Stimulated activated CD4-positive, alpha-beta T cell treated with anti-CD3 and anti-CD28 coated beads, Interleukin-2, amount 100 ng/mL, for 48 hours (primary cell): ENCODE results near the gene MGST2.
"Not testable (repeated sequence)": the region's sequence is repeated elsewhere in the genome, so short reads cannot be mapped to it uniquely, and the experiment has no call there.

Experiments
- DNase-seq, 2 donors: peaks; one replicate each; pipeline ENCODE4 v3.0.0-alpha.2; 2020

The MGST2 gene

DNA sequence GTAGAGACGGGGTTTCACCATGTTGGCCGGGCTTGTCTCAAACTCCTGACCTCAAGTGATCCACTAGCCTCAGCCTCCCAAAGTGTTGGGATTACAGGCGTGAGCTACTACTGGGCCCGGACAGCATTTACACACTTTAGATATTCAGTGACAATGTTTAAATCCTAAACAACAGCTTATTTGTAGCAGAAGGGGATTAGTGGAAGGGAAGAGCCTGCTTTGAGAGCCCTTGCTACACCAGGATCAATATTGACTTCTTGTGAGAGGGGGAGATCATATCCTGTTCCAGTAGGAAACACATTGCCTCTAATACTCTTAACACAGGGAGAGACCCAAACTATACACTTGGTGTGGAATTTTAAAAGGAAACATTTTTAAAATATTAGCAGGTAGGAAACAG, 7.1 kb downstream of the MGST2 start:
- DNase-seq: no peak

- DNase-seq: no peak
Observed at GRCh38 chr4:139674875-139675550, 9.4 kb downstream of the MGST2 start.

GRCh38 chr4:139675651-139676050, 10.0 kb downstream of the MGST2 start:
- no peak for DNase-seq

DNA sequence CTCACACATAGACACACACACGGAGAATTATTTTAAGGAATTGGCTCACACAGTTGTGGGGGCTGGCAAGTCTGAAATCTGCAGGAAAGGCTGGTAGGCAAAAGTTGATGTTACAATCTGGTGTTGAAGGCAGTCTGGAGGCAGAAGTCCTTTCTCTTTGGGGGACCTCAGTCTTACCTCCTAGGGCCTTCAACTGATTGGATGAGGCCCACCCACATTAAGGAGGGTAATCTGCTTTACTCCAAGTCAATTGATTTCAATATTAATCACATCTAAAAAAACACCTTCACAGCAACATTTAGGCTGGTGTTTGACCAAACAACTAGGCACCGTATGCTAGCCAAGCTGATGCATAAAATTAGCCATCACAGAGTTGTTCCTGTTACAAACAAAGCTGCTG, 10.7 kb downstream of the MGST2 start:
- DNase-seq: no peak

- DNase-seq: no peak
Observed at GRCh38 chr4:139676913-139677585, 11.4 kb downstream of the MGST2 start.

DNA sequence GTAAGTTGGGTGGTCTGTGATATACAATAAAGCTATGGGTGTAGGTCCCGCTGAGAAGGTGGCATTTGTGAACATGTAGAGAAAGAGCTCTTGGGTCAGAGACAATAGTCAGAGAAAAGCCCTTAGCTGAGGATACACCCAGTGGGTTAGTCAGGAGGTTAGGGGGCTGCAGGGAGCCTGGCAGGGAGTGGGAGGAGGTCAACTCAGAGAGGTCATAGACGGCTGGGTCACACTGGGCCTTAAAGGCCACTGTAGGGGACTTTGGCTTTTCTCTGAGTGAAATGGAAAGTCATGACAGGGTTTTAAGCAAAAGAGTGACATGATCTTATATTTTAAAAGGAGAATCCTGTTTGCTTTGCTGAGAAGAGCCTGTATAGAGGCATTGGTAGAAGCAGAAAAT, 16.7 kb downstream of the MGST2 start:
- DNase-seq: no peak

GRCh38 chr4:139682741-139683151, 17.1 kb downstream of the MGST2 start:
- DNase-seq: no peak

GRCh38 chr4:139684351-139684750, 18.7 kb downstream of the MGST2 start:
- DNase-seq: no peak

DNA sequence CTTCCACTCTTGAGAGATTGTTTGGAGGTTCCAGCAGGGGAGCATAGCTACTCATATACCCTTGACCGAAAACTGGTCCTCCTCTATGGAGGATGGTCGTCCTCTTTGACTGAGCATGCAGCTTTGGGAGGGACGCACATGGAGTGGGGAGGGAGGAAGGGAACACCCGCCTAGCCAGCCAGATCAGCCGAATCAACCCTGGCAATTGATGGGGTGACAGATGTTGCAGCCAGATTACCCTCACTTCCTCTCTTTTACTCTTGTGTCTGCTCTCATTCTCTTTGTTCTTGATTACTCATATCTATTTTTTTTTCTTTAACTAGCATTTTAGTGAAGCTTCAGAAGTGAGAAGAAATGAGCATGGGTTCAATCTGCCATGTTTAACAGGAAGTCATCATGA, 19.6 kb downstream of the MGST2 start:
- no peak for DNase-seq

DNA sequence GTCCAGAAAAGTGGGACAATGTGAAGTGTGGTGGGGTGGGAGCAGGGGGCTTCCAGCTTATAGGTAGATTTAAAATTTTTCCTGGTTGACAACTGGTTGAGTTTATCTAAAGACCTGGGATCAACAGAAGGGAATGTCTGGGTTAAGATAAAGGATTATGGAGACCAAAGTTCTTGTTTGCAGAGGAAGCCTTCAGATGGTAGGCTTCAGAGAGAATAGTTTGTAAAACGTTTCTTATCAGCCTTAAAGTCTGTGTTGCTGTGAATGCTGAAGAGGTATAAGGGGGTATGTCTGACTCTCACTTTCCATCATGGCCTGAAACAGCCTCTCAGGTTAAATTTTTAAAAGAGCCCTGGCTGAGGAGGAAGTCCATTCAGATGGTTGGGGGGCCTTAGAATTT, 20.5 kb downstream of the MGST2 start:
- no peak for DNase-seq

- DNase-seq: no peak
Observed at GRCh38 chr4:139686988-139687387, 21.4 kb downstream of the MGST2 start.

DNA sequence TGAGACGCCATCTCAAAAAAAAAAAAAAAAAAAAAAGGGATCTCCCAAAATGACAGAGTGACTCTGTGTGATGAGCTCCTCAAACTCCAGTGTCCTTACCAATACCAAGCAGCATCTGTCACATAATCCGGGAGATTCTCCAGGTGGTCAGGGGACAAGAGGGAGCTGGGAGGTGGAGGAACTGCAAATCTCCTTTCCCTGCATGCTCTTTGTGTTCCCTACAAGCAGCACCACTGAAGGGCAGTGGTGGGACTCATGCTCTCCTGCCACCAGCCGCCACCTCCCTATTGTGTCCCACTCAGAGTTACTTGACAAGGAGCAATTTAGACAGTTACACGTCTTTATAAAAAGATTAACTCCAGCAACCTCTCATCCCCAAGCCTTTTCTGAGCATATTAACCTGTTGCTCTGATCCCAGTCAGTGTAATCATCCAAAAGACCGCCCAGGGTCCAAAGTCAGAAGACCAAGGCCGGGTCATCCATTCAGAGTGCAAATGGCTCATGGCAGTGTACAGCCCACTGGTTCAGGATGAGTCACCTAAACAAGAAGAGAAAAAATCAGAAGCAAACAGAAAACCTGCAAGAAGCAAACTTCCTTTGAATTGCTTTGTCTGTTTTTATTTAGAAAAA, 23.6 kb downstream of the MGST2 start:
- no peak for DNase-seq

DNA sequence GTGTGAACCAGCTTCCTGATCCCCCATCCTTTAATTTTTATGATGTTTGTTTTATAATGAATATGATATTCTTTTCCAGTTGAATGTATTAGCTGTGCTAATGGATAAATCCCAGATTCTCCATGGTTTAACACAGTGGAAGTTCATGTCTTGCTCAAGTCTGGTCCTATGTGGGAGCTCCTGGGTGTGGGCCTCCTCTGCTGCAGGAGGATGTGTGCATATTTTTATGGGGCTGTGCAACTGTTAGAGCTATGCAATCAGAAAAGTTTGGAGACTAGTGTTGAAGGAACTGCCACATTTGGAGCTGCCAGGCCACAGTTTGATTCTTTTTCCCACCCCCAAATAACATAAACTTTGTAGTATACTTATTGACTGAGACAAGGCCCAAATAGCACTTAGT, 24.8 kb downstream of the MGST2 start:
- DNase-seq: no peak

GRCh38 chr4:139692309-139693012, 26.8 kb downstream of the MGST2 start:
- DNase-seq: no peak

GRCh38 chr4:139694522-139695107, 29.0 kb downstream of the MGST2 start:
- DNase-seq: no peak

DNA sequence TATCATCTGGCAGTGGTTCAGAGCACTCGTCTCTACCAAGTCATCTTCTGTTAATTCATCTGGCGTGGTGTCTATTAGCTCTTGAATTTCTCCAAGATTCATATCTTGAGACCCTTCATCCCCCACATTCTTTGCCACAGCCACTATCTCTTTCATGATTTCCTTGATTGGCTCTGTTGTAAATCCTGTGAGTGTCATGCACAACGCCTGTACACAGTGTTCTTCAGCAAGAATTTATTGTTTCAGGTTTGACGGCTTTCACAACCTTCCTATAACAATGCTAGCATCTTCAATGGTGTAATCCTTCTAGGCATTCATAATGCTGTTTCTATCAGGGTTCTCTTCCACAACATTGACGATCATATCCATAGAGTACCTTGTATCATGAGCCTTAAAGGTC, 30.9 kb downstream of the MGST2 start:
- no peak for DNase-seq

GRCh38 chr4:139698167-139698925, 32.7 kb downstream of the MGST2 start:
- DNase-seq: not testable (repeated sequence)

DNA sequence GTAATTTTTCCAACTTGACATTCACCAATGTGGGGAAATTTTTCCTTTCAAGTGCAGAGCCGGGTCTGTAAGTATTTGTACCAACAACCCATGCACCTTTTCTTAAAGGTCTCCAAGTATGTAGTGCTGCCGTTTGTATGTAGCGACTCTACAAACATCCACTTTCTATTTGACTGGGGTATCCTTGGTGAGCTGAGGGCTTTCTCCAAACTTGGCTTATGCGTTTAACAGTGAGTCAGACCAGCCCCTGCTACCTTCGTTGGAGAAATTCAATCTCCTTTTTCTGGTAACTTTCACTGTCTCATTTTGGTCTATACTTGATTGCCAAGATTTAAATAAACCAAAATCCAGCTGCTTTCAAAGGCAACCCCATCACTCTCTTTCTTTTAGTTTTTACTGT, 34.9 kb downstream of the MGST2 start:
- DNase-seq: no peak

DNA sequence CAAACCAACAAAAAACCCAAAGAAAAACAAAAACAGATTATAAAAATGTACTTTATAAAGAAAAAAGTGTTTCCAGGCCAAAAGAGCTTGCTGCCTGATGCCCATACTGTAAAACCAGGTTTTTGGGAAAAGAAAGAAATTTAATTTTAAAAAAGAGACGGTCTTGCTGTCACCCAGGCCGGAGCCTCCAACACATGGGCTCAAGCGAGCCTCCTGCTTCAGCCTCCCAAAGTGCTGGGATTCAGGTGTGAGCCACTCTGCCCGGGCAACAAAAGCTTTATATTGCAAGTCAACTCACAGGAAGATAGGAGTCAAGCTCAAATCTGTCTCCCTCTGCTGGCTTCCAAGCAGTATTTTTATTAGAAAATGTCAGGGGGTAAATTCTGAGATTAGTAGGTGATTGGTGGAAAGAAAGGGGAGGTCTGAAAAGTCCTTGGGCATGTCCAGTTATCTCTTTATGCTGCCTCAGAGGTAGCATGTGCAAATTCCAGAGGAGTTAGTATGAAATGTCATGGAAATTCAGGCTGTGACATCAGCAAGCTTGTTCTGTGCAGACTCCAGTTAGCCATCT, 39.4 kb downstream of the MGST2 start:
- no peak for DNase-seq

- DNase-seq: no peak
Observed at GRCh38 chr4:139709660-139710059, 44.0 kb downstream of the MGST2 start.

DNA sequence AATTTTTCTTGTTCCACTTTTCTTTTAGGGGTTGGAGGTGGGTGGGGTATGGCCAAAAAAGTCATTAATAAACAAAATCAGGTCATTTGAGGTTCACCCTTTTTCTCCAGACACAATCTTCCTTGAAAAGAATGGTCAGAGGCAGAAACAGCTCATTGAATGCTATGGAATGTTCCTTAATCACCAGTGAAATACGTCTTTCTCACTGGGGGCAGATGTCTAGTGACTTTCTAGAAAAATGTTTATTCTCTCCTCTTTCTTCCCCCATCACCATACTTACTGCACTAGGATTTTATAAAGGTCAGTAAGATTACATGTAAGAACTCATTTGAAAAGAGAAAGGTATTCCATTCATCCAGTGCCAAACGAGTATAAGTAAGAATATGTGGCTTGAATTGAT, 44.5 kb downstream of the MGST2 start:
- no peak for DNase-seq

DNA sequence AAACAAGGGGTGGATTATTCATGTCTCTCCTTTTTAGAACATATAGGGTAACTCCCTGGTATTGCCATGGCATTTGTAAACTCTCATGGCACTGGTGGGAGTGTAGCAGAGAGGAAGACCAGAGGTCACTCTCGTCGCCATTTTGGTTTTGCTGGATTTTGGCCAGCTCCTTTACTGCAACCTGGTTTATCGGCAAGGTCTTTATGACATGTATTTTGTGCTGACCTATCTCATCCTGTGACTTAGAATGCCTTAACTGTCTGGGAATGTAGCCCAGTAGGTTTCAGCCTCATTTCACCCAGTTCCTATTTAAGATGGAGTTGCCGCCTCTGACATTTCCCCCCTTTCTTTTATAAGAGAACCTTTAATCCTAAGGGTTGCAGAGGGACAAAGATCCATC, 45.8 kb downstream of the MGST2 start:
- no peak for DNase-seq
